Cortex of kidney (tissue), 1 donor: ENCODE measurements around the gene TJP3.

ENCODE experiments used
- DNase-seq: peaks from one replicate; lab custom pipeline; 2025; lab: John Stamatoyannopoulos, UW

The TJP3 gene

GRCh38 chr19:3690551-3691371 lies 17.4 kb upstream of the TJP3 start:
- DNase-seq: no peak

- no peak for DNase-seq
These were observed 16.8 kb upstream of the TJP3 start for GRCh38 chr19:3691372-3691716.

DNA sequence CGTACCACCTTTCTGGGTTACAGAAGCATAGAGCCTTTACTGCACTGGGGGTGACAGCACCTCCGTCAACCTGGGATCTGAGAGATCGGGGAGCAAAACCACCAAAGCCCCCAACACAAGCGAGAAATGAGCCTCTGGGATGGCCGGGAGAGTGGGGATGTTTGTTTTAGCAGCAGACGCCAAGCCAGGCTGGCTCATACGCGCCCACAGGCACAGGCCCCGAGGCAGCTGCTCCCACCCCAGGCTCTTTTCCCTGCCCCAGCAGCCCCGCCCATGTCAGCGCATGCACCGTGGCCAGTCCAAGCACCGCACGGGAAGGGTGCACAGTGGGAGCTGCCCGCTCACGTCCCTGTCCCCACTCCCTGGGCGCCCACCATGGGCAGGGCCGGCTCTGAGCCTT lies 16.5 kb upstream of the TJP3 start:
- DNase-seq: no peak

- DNase-seq: no peak
These were observed 15.8 kb upstream of the TJP3 start for GRCh38 chr19:3692141-3693024.

GRCh38 chr19:3693025-3693925 lies 14.9 kb upstream of the TJP3 start:
- no peak for DNase-seq

GRCh38 chr19:3694361-3695123 lies 13.6 kb upstream of the TJP3 start:
- DNase-seq: no peak

- DNase-seq: no peak
These were observed 13.0 kb upstream of the TJP3 start for GRCh38 chr19:3695124-3695733.

GRCh38 chr19:3695986-3696659 lies 12.1 kb upstream of the TJP3 start:
- DNase-seq: no peak

GRCh38 chr19:3696660-3696995 lies 11.6 kb upstream of the TJP3 start:
- no peak for DNase-seq

GRCh38 chr19:3697094-3697493 lies 11.1 kb upstream of the TJP3 start:
- no peak for DNase-seq

DNA sequence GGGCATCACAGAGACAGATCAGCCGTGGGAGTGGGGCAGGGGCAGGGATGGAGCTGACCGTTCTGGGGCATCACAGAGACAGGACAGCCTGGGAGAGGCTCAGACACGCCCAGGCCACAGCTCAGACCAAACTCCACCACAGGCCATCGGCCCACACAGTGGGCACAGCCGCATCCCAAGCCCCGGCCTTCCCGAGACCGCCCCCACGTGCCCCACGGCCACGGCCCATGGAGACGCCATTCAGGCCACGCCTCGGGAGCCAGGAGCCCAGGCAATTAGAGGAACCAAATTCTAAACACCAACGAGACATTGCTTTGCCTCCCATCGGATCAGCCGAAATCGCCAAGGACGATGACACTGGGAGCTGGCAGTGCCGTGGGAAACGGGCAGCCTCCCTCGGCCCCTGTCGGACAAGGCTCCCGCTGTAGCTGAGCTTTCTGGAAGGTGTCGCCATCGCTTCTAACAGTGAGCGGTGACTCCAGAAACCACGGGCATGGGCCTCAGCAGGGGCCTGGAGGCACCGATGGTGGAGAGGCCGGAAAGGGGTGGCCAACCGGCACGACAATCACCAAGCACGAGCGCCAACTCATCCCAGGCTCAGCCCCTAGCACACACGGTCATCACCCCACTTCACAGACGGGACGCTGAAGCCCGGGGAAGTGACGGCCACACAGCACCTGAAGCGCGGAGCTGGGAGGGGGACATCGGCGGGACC lies 10.4 kb upstream of the TJP3 start:
- no peak for DNase-seq

DNA sequence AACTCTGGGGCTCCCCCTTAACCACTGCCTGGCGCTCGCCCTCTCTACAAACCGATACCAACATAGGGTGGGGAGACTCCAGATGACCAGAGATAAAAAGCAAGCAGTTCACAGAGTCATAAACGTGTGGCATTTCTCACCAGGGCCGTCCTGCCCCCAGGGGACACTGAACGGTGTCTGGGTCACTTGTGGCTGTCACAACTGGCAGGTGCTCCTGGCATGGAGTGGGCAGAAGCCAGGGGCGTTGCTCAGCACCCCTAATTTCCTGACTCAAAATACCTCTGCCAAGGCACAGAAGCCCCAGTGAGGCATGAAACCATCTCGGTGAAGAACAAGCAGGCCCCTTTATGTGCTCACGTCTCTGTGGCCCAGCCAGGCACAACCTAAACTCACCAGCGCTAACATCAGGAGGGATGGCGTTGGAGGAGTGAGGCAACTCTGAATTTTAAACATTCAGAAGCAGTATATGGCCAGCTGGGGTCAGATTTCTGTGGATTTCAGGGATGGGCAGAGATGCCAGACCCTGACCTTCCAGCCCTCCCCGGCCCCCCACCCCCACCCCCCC lies 9.7 kb upstream of the TJP3 start:
- DNase-seq: no peak

DNA sequence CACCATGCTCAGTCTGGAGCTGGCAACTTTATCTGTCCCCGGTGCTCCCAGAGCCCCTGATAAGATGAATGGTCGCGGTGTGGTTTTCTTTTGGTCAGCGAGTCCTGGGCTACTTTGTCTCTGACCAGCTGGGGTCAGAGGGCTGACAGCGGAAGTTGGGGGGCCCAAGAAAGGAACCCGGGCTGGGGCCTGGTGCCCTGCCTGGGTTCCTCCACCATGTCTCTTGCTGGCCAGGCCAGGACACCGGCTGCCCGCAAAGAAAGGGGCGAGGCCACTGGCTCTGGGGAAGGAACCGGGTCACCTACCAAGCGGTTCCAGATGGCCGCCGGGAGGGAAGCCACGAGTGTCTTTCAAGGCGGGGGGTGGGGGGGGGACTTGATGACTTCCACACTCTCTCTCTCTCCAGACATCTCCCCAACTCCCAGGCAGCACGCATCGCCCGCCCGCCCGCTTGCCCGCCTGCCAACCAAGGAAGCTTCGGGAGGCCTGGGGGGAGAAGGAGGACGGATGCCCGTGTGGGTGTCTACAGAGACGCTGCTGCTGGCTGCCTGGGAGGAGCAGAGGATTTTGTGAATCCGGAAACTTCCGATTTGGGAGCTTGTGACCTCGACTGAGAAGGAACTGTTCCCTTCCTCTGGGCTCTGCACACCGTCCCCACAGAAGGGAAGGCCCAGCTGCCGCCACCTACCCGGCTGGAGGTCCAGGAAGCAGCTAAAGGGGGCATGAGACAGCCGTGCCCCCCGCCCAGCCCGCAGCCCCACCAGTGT lies 9.0 kb upstream of the TJP3 start:
- no peak for DNase-seq

DNA sequence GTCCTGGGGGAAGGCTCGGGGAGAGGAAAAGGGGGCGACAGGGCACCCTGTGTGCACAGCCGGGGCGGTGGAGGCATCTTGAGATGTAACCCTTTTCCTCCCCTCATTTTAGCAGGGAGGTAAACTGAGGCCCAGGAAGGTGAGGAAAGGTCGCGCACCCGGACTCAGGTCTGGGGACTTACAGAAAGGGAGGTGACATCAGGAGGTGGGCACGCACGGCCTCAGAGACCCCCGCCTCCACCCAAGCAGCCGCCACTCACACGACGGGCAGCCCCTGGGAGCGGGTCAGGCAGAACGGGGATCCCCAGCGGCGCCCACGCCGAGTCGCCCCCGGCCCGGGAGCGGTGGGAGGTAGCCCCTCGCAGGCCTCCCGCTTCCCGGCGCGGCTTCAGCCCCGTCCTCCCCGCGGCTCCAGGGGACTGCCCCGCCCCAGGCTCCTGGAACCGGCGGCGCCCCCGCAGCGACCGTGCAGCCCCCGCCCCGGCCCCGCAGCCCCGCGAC lies 8.4 kb upstream of the TJP3 start:
- DNase-seq: no peak

DNA sequence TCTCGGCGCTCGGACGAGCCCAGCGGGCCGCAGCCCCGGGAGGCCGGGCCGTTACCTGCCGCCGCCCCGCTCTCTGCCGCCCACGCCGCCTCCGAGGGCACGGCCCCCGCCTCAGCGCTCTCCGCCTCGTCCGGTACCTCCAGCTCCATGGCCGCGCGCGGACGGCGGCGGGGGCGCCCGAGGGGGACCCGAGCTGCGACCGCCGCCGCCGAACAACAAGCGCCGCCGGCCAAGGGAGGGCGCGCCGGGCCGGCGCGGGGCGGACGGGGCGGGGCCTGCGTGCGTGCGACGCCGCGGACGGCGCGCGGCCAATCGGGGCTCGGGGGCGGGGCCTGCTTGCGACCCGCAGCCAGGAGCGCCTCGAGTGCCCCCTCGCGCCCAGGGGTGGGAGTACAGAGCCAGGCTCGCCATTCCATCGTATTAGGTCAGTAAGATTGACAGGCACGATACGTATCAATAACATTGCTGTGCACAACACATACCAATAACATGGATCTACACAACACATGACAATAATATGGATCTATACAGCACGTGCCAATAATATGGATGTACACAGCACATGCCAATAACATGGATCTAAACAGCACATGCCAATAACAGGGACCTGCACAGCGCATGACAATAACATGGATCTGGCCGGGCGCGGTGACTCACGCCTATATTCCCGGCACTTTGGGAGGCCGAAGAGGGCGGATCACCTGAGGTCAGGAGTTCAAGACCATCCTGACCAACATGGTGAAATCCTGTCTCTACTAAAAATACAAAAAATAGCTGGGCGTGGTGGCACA lies 7.7 kb upstream of the TJP3 start, which contains the start of gene PIP5K1C:
Gene PIP5K1C (minus strand): TSS at position 227 of the 791 bp plus-strand sequence. CDS start 78 bp downstream, at position 149.
- DNase-seq: no peak

DNA sequence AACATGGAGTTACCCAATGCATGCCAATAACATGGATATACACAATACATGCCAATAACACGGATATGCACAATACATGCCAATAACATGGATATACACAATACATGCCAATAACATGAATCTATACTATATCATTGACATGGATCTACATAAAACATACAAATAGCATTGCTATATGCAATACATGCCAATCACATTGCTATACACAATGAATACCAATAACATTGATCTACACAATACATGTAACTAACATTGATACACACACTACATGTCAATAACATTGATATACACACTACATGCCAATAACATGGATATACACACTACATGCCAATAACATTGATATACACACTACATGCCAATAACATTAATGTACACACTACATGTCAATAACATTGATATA lies 7.0 kb upstream of the TJP3 start:
- DNase-seq: no peak

GRCh38 chr19:3707868-3708206 lies 347 bp upstream of the TJP3 start:
- DNase-seq: no peak
